ENCODE measurements around the gene ADA.

DNA sequence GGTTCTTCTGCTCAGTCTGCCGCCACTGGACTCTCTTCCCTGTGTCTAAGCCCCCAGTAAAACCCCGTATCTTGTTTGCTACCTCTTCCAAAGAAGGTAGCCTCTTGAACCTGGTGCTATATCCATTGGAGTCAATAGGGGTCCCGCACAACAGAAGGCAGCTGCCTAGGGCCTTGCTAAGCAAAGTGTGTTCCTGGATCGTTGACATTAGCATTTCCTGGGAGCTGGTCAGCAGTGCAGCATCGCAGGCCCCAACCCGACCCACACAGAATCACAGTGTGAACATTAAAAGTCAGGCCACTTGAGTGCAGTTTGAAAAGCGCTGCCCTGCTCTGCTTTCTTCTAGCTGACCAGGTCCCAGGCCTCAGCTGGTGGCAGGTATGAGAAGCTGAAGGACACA, 2.9 kb downstream of the ADA start:
- TF ChIP-seq, protein P1, sequence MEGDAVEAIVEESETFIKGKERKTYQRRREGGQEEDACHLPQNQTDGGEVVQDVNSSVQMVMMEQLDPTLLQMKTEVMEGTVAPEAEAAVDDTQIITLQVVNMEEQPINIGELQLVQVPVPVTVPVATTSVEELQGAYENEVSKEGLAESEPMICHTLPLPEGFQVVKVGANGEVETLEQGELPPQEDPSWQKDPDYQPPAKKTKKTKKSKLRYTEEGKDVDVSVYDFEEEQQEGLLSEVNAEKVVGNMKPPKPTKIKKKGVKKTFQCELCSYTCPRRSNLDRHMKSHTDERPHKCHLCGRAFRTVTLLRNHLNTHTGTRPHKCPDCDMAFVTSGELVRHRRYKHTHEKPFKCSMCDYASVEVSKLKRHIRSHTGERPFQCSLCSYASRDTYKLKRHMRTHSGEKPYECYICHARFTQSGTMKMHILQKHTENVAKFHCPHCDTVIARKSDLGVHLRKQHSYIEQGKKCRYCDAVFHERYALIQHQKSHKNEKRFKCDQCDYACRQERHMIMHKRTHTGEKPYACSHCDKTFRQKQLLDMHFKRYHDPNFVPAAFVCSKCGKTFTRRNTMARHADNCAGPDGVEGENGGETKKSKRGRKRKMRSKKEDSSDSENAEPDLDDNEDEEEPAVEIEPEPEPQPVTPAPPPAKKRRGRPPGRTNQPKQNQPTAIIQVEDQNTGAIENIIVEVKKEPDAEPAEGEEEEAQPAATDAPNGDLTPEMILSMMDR (IDR thresholded peaks at IDR 0.05): no peak
- no peak for TF ChIP-seq POLR2AphosphoS5 (IDR thresholded peaks at IDR 0.05)
